Measurements from ENCODE around the gene PDE4B.

DNA sequence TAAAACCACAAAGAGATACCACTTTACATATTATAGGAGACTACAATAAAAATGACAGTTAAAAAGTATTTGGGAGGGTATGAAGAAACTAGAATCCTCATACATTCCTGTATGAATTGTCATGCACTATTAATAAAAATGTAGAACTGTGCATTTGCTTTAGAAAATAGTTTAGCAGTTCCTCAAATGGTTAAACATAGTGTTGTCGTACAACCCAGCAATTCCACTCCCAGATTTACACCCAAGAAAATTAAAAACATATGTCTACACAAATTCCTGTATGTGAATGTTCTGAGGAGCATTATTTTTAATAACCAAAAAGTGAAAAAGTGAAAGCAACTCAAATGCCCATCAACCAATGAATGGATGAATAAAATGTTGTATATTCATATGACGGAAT lies 23.1 kb upstream of the PDE4B start:
- TF ChIP-seq CTCF (IDR thresholded peaks at IDR 0.05; ENCODE audit: low read length) (no peak), EZH2 (IDR thresholded peaks at IDR 0.05; ENCODE audit: borderline replicate concordance, low read length) (no peak)
